Erythroblast (primary cell): ENCODE measurements around the gene SERPINA4.

Source experiments
- GATA1 ChIP-seq: IDR thresholded peaks from 2 replicates; pipeline ENCODE4 v1.6.1; 2011; ENCODE audit warnings: low read depth, mild to moderate bottlenecking, control low read depth, low read length, moderate library complexity
- POLR2A ChIP-seq: IDR thresholded peaks from 2 replicates; pipeline ENCODE4 v1.6.1; 2011; ENCODE audit warnings: mild to moderate bottlenecking, low read length

DNA sequence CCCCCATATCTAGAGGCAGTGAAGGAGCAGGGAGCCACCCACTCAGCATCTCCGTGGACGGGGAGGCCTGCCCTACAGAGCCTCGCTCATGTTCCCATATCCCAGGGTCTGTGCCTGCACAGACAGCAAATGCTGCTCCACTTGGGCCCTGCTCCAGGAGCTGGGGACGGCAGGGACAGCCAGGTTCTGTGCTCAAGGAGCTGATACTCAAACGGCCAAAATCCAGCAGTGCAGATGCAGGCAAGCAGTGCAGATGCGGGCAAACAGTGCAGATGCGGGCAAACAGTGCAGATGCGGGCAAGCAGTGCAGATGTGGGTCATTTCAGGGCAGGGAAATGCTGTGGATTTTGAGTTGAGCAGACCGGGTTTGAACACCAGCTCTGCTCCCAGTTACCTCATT lies 45.8 kb upstream of the SERPINA4 start:
- no peak for TF ChIP-seq POLR2A
- TF ChIP-seq GATA1 = no peak
